Glomerular visceral epithelial cell (primary cell): Measurements from ENCODE around the gene COG1.
A peak's percentile ranks its signal among the peaks of the same experiment; 100 is the strongest.

Experiments
- DNase-seq: peaks from one replicate; pipeline ENCODE4 v3.0.0-alpha.2; 2016; ENCODE audit errors: extremely low spot score

COG1 gene

DNA sequence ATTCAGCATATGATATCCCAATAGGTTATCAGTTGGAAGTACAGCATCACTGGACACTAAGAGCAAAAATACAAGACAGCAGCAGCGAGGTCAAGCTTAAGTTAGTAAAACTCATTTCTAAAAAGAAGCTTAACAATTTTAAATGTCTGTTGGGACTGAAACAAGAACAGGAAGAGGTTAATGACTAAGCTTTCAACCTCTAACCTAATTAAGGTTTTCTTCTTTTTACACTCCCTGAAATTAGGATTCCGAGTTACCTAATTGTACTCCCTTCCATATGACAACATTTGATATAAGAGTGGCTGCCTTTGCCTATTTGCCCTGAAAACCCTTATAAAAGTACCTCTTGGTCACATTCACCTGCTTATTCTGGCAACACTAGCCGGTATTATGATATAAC lies 34.5 kb downstream of the COG1 start:
- no peak for DNase-seq

DNA sequence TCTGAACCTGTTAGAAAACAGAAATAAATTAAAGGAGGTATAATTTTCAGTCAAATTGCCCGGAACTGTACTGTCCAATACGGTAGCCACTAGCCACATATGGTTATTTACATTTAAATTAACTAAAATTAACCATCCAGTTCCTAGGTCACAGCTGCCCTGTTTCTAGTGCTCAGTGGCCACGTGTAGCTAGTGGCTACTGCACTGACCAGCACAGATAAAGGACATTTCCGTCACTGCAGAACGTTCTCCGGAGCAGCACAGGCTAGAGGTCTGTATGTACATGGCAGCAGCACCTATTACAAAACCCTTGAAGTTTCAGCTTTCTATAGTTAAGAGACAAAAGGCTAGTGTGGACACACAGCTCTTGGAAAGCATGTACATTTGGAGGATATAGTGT lies 35.1 kb downstream of the COG1 start:
- DNase-seq: no peak

DNA sequence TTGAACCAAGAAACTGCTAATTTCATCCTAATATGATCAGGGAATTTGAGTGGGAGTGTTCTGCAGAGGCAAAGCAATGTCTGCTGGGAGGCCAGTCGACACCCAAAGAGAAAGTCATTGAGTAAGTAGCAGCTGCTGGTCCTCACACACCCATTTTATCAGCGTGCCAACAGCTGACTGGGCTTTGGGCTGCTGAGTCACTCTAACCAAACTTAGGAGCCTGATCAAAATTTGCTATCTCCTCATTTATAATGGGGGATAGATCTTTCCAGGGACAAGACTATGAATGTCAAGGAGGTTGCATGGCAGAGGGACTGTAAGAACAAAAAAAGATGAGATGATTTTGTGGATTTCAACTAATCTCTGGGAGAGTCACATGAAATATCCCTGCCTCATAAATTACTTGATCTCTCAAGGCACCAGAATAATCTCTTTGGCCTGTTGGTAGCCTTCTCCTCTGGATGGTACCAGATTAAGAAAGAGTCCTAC lies 35.9 kb downstream of the COG1 start:
- peak; percentile 59 for DNase-seq

DNA sequence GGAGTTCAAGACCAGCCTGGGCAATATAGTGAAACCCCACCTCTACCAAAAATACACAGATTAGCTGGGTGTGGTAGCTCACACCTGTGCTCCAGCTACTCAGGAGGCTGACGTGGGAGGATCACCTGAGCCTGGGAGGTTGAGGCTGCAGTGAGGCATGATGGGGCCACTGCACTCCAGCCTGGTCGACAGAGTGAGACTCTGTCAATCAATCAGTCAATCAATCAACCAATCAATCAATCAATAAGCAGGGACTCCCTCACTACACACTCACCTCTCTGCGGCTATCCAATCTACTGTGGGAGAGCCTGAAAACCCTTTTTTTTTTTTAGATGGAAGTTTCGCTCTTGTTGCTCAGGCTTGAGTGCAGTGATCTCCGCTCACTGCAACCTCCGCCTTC lies 37.2 kb downstream of the COG1 start:
- DNase-seq: no peak

DNA sequence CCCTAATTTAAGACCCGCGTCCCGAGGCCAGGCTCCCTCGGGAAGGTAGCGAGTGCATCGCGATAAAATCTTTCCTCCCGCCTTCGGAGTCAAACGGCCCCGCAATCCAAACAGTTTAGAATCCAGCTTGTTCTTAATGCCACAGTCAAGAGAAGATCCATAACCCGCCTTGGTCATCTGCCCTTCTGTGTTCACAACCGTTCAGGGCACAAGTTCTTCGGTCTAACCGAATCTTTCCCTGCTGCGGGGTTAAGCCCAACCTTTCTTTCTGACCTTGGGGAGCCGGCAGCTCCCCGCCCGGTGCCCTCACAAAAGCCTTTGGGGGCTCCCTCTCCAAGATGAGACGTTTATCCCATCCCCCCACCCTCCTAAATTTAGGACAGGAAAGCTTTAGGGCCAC lies 38.5 kb downstream of the COG1 start:
- peak; percentile 18 for DNase-seq

DNA sequence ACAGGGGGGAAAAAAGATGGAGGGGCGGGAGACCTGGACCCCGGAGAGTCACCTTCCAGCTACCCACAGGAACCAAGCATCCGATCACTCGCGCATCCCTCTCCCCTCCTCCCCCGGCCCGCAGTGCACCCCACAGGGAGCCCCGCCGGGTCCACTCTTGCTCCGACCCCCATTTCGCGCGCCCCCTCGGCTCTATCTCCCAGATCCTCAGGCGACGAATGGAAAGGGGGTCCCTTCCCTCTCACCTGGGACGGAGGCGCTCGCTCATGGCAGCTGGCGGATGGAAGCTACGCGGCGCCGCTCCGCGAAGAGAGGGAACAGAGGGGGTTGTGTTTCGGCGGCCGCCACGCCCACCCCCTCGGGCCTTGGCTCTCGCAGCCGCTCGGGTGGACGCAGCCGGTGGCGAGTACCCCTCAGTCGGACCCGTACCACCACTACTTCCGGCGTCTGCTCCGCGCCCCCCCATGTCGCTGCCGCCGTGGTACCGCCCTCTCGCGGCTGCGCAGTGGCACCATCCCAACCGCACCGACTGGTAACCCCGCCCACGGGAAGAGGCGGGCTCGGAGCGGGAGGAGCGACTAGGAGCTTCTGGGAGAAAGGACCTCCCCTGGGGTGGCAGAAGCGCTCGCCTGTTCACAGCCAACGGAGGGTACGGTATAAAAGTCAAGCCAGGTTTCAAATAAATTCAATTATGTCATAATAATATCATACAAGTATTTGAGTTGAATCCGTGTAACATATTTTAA lies 39.2 kb downstream of the COG1 start:
- peak; percentile 96 for DNase-seq

DNA sequence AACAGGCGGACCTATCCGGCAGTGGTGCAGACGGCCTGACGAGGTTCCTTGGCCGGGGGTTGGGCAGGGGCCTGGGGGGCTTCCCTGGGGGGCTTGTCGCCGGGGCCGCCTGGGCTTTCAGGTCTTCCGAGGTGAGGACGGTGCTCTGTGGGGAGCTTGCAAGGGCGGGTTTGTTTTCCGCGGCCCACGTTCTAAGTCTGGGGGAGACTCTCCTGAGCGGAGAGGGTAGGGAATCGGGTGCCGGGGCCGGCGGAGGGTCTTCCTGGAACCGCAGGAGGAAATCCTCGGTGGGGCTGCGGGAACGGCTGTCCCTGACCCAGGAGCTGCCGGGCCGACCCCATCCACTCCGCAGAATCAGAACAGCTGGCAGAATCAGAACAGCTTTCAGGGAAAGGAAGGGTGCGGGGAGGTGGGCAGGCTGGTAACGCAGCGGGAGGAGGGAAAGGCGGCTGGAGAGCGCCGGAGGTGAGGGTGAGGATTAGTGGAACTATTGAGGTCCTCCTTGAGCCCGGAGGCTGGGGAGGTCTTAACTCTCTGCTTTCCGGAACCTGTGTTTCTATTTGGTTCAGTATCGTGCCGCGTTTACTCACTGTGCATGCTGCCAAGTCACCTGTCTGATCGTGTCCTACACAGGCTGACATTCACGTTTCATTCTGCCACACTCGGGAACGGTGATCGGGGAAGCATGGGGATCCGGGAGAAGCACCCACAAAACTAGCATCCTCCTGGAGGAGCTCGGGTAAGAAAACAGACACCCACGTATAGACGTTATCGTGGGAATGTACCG lies 39.9 kb downstream of the COG1 start:
- DNase-seq: peak; percentile 43

DNA sequence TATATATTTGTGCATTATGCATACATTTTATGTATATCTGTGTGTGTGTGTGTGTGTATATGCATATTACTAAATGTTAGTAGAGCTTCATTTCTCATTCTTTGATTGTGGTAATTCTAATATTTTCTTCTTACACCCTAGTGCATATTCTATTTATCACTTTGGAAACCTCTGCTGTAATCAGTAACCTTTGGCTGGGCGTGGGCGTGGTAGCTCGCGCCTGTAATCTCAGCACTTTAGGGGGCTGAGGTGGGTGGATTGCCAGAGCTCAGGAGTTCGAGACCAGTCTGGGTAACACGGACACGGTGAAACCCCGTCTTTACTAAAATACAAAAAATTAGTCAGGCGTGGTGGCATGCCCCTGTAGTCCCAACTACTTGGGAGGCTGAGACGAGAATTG lies 41.9 kb downstream of the COG1 start:
- no peak for DNase-seq

DNA sequence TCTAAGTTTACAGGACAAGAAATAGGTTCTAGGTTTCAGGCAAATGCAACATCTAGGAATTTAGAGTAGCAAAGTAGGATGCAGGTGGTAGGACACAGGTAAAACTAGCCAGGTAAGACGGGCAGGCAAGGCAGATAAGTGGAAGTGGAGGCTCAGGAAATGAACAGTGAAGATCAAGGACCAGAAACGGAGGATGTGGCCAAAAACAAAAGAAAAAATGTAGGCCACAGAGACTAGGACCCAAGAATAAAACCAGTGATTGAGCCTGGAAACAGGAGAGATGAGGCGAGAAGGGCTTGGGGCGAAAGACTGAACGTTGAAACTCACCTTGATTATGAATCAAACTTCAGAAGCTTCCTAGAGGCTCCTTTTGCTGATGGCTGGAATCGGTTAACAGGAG lies 44.9 kb downstream of the COG1 start:
- no peak for DNase-seq

DNA sequence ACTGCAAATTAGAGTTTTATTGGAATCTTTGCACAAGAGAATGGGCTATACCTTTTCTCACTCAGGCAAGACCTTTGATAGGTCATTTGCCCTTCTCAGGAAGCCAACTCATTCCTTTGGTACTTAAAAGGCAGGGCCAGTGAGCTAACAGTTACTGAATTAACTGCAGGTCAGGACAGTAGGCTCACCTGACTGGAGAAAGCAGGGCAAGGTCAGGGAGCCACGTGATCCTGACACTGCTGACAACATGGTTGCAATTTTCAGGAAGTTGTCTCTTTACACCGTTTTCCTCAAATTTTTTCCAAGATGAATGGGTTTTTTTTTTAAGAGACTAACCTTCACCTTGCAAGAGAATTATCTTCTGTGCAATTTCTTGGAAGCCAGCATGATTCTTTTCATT lies 47.7 kb downstream of the COG1 start:
- DNase-seq: no peak

DNA sequence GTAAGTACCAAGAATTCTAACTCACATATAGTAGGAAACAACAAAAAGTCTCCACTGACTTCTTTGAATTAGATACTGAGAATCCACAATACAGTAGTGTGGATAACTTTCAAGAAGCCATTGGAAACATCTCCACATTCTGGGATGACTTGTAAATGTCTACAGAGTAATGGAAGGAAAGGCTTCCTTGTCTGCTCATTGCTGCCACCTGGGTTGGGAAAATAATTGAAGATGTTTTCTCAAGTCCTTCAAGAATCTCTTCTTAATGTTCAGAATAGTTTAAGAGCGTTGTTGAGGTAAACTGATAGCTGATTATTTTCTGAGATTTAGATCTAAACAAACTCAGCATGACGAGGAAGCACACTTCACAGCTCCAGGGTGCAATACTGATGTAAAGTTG lies 54.9 kb downstream of the COG1 start:
- DNase-seq: no peak

DNA sequence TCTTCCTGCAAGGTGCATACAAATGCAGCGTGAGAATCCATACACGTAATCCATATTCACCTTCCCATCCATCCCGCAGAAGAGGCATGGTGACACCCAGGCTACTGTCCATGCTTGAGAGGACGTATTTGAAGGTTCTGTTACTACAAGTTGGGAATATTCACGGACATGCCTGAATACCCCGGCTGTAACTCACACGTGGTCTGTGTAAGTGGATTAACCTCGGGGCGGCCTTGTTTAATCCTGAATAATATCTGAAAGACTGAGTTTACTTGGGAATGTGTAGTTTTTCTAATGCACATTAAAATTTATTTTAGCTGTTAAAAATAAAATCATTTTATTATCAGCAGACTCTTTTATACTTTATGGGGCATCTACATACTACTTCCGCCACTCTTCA lies 55.7 kb downstream of the COG1 start:
- no peak for DNase-seq

DNA sequence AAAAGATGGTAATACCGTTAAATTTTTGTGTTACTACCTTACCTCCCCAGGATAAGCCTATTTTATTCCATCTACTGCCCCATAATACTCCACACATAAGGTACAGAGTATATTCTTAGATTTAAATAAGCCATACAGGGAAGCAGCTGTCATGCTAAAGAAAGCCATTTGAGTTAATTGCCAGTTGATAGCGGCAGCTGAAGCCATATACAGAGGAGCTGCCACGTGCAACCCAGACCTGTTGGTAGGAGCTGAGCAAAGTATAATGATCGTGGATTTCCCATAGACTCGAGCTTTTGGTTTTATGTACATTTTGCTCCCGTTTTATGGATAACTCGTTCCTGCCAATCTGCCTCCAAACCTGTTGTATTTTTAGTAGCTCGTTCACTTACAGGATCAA lies 56.8 kb downstream of the COG1 start:
- DNase-seq: no peak

DNA sequence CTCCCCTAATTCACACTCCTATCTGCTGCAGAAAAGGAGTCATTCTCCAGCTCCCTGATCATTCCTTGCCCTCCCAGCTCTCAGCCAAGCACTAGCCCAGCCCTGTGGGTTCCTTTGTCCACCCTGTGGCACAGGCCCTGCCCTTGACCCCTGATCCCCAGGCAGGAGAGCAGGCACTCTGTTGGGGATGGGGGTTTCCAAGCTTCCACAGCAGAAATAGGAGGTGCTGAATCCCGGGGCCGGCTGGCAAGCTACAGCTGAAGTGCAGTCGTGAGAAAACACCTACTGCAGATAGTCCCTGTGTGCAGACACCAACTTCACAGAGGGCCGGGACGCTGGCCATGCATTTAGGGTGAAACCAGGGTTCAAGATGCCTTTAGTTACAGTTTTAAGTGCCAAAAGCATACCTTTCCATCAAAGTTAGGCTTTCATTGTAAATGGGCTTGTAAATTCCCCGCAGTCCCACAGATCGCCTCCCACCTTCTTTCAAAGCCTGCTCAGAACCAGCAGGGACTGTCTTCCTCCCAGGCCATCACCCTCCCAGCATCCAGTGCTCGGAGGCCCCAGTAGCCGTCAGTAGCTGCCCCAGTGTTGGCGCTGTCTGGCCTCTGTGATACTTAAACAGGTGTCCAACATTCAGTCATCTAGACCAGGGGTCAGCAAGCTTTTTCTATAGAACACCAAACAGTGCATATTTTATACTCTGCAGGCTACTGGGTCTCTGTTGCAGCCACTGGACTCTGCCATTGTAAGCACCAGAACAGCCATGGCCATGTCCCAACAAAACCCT lies 58.2 kb downstream of the COG1 start:
- DNase-seq: no peak

DNA sequence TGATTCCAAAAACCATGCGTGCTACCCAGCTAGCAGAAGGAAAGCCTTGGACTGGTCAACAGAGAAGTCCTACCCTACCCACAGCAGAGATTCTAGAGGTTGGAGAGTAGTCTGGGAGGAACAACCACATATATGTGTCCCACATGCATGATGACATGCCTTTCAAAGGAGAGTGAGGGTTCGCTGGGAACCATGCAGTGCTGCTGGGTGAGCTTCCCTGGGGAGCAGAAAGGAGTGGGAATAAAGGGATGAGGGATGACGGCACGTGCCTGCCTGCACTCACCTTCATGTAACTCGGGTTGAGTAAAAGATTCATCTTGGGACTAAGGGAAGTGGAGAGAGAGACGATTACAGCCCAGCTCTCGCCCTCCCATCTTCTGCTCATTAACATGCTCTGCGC lies 59.0 kb downstream of the COG1 start:
- DNase-seq: no peak

DNA sequence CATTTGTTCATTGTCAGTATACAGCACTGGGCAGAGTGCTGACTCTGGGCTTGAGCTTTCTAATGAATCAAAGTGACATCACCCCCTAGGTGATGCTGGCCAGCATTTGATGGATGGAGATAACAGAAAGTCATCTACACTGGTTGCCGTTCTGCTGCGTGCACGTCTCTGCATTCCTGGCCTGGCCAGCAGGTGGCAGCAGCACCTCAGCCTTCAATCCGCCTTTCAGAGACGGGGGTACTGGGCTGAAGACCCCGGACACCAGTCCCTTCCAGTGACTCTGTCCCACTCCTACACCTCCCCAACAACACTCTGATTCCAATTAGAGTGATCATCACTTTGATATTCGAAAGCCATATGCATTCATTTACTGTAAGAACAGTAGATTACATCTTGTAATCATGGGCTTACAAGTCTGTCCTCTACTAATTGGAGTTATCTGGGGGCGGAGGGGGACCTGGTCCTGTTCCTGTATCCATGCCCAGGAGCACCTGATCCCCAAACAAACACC lies 62.9 kb downstream of the COG1 start:
- peak; percentile 62 for DNase-seq

DNA sequence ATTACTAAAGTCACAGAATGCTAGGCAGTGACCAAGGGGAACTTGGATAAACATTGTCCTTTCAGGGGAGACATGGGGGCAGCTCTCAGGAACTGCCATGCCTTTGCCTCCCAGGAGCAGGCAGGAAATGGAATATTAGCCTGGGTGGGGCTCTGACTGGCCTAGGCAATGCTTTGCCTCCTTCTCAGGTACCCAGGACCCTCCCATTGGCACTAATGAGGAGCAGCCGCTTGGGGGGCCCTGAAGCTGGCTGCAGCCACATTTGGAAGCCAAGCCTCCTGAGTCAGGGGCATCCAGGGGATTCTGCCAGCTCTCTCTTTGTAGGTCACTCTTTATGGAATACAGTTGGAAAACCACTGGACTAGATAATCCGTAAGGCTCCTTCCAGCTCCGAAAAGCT lies 63.4 kb downstream of the COG1 start:
- no peak for DNase-seq

DNA sequence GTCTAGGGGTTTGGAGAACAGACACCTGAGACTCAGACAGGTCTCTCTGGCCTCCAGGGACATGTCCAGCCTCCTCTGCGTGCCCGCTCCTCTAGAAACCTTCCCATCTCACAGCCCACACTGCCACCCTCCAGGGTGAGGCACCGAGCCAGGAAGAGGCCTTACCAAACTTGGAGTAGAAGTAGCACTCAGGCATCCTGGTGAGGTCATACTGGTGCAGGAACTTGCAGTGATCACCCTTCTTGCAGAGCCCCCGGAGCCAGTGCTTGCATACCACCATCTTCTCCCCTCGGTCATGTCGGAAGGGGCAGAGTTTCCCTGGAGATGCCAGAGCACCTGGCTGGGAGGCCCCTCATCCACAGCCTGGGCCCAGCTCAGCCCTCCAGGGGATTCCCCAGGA lies 64.7 kb downstream of the COG1 start:
- peak; percentile 13 for DNase-seq
